SK-N-SH treated with all-trans-retinoic acid at 6 μM for 48 hours (cell line): Measurements from ENCODE around the gene ZDHHC4.
A peak's percentile ranks its signal among the peaks of the same experiment; 100 is the strongest.
"Not testable (repeated sequence)": the region's sequence is repeated elsewhere in the genome, so short reads cannot be mapped to it uniquely, and the experiment has no call there.

Experiments used
- ATAC-seq: fragments of 200-7000 bp; cut with Tn5 transposase; 3 replicates; pipeline ENCODE4 v1.9.1; 2020; ENCODE audit warnings: mild to moderate bottlenecking, moderate library complexity
- ARNTL ChIP-seq: fragments of 450-650 bp; formaldehyde crosslinking; IDR thresholded peaks from 2 replicates; pipeline ENCODE4 v1.5.0; 2020; ENCODE audit warnings: low read depth, mild to moderate bottlenecking, moderate library complexity, borderline replicate concordance
- BACH2 ChIP-seq: fragments of 250-450 bp; sonication (Bioruptor Pico); IDR thresholded peaks from 2 replicates; pipeline ENCODE4 v1.9.0; 2021; ENCODE audit warnings: mild to moderate bottlenecking, borderline replicate concordance
- CSDC2 ChIP-seq: fragments of 250-450 bp; sonication (Bioruptor Pico); IDR thresholded peaks from 2 replicates; pipeline ENCODE4 v1.5.0; 2020; ENCODE audit warnings: mild to moderate bottlenecking, moderate library complexity
- ESRRG ChIP-seq: fragments of 250-450 bp; sonication (Bioruptor Pico); IDR thresholded peaks from 2 replicates; pipeline ENCODE4 v1.6.1; 2021; ENCODE audit warnings: mild to moderate bottlenecking
- GLIS3 ChIP-seq: fragments of 250-450 bp; sonication (Bioruptor Pico); IDR thresholded peaks from 2 replicates; pipeline ENCODE4 v1.5.0; 2020; ENCODE audit warnings: mild to moderate bottlenecking, moderate library complexity
- ISL1 ChIP-seq: fragments of 250-450 bp; sonication (Bioruptor Pico); IDR thresholded peaks from 2 replicates; pipeline ENCODE4 v2.1.2; 2022; ENCODE audit warnings: mild to moderate bottlenecking, moderate library complexity
- PPARA ChIP-seq: fragments of 250-450 bp; sonication (Bioruptor Pico); IDR thresholded peaks from 2 replicates; pipeline ENCODE4 v1.5.0; 2020; ENCODE audit warnings: mild to moderate bottlenecking, borderline replicate concordance
- RARB ChIP-seq: fragments of 250-450 bp; sonication (Bioruptor Pico); IDR thresholded peaks from 2 replicates; pipeline ENCODE4 v1.8.0; 2021; ENCODE audit warnings: mild to moderate bottlenecking, moderate library complexity
- SNAI2 ChIP-seq: fragments of 250-450 bp; sonication (Bioruptor Pico); IDR thresholded peaks from 2 replicates; pipeline ENCODE4 v1.5.0; 2020; ENCODE audit warnings: mild to moderate bottlenecking, moderate library complexity
- TCF4 ChIP-seq: fragments of 250-450 bp; sonication (Bioruptor Pico); IDR thresholded peaks from 2 replicates; pipeline ENCODE4 v1.8.0; 2021; ENCODE audit warnings: mild to moderate bottlenecking, moderate library complexity, borderline replicate concordance
- TOX ChIP-seq: fragments of 250-450 bp; sonication (Bioruptor Pico); IDR thresholded peaks from 2 replicates; pipeline ENCODE4 v1.8.0; 2021; ENCODE audit warnings: mild to moderate bottlenecking, moderate library complexity, borderline replicate concordance
- ZC3H10 ChIP-seq: fragments of 250-450 bp; sonication (Bioruptor Pico); IDR thresholded peaks from 2 replicates; pipeline ENCODE4 v1.5.1; 2021; ENCODE audit warnings: mild to moderate bottlenecking, moderate library complexity
- ZFP3 ChIP-seq: fragments of 250-450 bp; sonication (Bioruptor Pico); IDR thresholded peaks from 2 replicates; pipeline ENCODE4 v1.5.0; 2020; ENCODE audit warnings: mild to moderate bottlenecking, moderate library complexity
- ZNF565 ChIP-seq: fragments of 450-650 bp; formaldehyde crosslinking; conservative IDR thresholded peaks from 2 replicates; pipeline ENCODE4 v1.5.0; 2020; ENCODE audit warnings: low read depth, mild to moderate bottlenecking, moderate library complexity
- ZNF70 ChIP-seq: fragments of 450-650 bp; formaldehyde crosslinking; IDR thresholded peaks from 2 replicates; pipeline ENCODE4 v1.5.0; 2020; ENCODE audit warnings: mild to moderate bottlenecking, moderate library complexity
- ZNF8 ChIP-seq: fragments of 450-650 bp; formaldehyde crosslinking; IDR thresholded peaks from 2 replicates; pipeline ENCODE4 v1.5.0; 2020; ENCODE audit warnings: mild to moderate bottlenecking, moderate library complexity
- TF ChIP-seq, protein P1 (sequence below): fragments of 250-450 bp; sonication (Bioruptor Pico); IDR thresholded peaks from 2 replicates; pipeline ENCODE4 v1.5.1; 2021; ENCODE audit warnings: mild to moderate bottlenecking, moderate library complexity
- TF ChIP-seq, protein P2 (sequence below): fragments of 250-450 bp; sonication (Bioruptor Pico); IDR thresholded peaks from 2 replicates; pipeline ENCODE4 v1.8.0; 2021; ENCODE audit warnings: low read depth, mild to moderate bottlenecking, moderate library complexity, borderline replicate concordance
- TF ChIP-seq, protein P3 (sequence below): fragments of 250-450 bp; sonication (Bioruptor Pico); IDR thresholded peaks from 2 replicates; pipeline ENCODE4 v1.5.0; 2020; ENCODE audit warnings: mild to moderate bottlenecking, moderate library complexity
- TF ChIP-seq, protein P4 (sequence below): fragments of 250-450 bp; sonication (Bioruptor Pico); IDR thresholded peaks from 2 replicates; pipeline ENCODE4 v1.5.1; 2020; ENCODE audit warnings: low read depth, mild to moderate bottlenecking, moderate library complexity
- TF ChIP-seq, protein P5 (sequence below): fragments of 250-450 bp; sonication (Bioruptor Pico); IDR thresholded peaks from 2 replicates; pipeline ENCODE4 v1.8.0; 2020; ENCODE audit warnings: mild to moderate bottlenecking, moderate library complexity, borderline replicate concordance

Gene ZDHHC4

DNA sequence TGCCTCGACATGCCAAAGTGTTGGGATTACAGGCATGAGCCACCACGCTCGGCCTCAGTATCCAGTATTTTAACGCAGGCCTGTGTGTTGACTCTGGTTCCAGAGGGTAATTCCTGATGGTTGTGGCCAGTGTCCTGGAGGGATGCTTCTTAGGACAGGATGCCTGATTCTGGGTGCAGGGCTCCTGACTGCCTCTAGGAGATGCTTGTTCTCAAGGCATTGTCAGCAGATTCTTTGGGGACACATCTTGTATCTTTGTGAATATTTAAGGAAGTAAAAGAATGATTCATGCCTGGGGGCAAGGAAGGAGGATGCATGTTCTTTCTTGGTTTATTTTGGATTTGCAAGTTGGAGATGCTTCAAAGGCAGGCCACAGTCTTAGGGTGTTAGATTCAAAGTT lies 2.2 kb downstream of the ZDHHC4 start (continued):
- TF ChIP-seq, protein P1, sequence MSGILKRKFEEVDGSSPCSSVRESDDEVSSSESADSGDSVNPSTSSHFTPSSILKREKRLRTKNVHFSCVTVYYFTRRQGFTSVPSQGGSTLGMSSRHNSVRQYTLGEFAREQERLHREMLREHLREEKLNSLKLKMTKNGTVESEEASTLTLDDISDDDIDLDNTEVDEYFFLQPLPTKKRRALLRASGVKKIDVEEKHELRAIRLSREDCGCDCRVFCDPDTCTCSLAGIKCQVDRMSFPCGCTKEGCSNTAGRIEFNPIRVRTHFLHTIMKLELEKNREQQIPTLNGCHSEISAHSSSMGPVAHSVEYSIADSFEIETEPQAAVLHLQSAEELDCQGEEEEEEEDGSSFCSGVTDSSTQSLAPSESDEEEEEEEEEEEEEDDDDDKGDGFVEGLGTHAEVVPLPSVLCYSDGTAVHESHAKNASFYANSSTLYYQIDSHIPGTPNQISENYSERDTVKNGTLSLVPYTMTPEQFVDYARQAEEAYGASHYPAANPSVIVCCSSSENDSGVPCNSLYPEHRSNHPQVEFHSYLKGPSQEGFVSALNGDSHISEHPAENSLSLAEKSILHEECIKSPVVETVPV (CRISPR knock-in tag) = no peak

DNA sequence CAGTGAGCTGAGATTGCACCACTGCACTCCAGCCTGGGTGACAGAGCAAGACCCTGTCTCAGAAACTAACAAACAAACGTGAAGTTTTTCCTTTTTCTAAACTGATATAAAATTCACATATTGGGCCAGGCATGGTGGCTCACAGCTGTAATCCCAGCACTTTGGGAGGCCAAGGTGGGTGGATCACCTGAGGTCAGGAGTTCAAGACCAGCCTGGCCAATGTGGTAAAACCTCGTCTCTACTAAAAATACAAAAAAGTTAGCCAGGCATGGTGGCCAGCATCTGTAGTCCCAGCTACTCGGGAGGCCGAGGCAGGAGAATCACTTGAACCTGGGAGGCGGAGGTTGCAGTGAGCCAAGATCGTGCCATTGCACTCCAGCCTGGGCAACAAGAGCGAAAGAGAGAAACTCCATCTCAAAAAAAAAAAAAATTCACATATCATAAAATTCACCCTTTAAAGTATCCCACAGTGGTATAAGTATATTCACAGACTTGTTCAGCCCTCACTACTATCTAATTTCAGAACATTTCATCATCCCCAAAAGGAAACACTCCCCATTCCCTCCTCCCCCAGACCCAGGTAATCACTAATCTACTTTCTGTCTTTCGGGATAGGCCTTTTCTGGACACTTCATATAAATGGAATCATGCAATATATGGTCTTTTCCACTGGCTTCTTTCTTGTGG lies 8.6 kb downstream of the ZDHHC4 start:
- not testable (repeated sequence) for ATAC-seq

DNA sequence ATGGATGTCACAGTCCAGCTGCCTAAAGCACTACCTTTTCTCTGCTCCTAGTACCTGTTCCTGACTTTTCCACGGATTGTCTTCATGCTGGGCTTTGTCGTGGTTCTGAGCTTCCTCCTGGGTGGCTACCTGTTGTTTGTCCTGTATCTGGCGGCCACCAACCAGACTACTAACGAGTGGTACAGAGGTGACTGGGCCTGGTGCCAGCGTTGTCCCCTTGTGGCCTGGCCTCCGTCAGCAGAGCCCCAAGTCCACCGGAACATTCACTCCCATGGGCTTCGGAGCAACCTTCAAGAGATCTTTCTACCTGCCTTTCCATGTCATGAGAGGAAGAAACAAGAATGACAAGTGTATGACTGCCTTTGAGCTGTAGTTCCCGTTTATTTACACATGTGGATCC lies 11.3 kb downstream of the ZDHHC4 start:
- no peak for ATAC-seq
- TF ChIP-seq TCF4 (CRISPR knock-in tag) (no peak), SNAI2 (CRISPR knock-in tag) (no peak), BACH2 (CRISPR knock-in tag) (no peak), ZNF8 (CRISPR knock-in tag) (no peak), ZNF70 (CRISPR knock-in tag) (no peak), TOX (CRISPR knock-in tag) (no peak), ZNF565 (no peak)
- TF ChIP-seq, protein P2, sequence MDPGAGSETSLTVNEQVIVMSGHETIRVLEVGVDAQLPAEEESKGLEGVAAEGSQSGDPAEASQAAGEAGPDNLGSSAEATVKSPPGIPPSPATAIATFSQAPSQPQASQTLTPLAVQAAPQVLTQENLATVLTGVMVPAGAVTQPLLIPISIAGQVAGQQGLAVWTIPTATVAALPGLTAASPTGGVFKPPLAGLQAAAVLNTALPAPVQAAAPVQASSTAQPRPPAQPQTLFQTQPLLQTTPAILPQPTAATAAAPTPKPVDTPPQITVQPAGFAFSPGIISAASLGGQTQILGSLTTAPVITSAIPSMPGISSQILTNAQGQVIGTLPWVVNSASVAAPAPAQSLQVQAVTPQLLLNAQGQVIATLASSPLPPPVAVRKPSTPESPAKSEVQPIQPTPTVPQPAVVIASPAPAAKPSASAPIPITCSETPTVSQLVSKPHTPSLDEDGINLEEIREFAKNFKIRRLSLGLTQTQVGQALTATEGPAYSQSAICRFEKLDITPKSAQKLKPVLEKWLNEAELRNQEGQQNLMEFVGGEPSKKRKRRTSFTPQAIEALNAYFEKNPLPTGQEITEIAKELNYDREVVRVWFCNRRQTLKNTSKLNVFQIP = no peak

DNA sequence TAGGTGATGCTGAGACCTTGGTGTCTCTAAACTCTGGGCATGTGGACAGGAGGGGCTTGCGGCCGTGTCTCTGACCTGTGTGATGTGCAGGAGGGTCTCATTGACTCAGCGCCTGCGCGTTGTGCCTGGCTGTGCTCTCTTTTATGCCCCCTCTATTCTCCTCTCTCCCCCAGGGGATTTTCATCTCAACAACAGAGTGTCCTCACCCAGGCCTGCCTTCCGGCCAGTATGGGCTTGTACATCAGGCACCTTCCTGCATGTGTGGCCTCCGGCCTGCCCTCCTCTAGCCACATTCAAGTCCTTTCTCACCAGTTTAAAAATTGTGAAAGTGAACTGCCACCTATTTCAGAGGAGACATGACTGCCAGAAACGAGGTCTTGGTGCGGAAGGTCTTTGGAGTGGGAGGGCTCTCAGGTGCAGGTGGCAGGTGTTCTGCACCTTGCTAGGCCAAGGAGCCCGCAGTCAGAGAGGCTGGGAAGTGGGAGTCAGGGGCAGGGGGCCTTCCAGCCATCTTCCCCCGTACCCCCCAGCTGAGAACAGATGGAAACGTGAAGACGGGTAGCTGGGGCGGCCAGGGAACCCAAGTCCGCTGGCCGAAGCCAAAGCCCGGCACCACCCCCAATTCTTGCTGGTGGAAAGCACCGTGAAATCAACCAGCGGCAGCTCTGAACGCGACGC lies 12.0 kb downstream of the ZDHHC4 start:
- TF ChIP-seq GLIS3 (0 out of 2 replicates have a peak, but pooled peaks have one; percentile 11), ARNTL (CRISPR knock-in tag) (no peak), ESRRG (peak; percentile 77; the same call in 1 of the 2 replicates)
- TF ChIP-seq, all 23 proteins: peak for 2
- ATAC-seq = no peak

DNA sequence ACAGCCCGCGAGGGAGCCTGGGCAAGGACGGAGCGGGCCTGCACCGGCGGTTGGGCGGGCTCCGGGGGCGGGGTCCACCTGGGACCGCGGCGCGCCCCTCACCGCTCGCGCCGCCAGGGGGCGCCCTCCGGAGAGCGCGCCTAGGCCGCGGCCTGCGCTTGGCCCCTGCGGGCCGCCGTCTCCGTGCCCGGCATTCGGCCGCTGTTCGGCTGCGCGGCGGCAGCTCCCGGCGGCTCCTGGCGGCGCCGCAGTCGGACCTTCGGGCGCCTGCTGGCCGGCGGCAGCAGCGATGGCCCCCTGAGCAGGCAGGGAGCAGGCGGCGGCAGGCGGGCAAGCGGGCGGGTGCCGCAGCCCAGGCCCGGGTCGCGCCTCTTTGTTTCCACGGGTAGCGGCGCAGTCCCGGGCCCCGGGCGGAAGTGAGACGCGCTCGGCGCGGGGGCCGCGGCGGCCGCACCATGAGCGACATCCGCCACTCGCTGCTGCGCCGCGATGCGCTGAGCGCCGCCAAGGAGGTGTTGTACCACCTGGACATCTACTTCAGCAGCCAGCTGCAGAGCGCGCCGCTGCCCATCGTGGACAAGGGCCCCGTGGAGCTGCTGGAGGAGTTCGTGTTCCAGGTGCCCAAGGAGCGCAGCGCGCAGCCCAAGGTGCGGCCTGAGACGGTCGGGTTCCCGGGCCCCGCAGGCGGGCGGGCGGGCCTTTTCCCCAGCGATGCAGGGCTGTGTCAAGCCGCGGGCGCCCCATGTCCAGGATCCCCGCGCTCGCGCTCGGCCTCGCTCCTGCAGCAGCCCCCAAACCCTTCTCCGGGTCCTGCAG lies 12.8 kb downstream of the ZDHHC4 start, which contains the start of gene INTS15:
Gene INTS15 (plus strand): TSS at position 193 of the 816 bp plus-strand sequence. CDS start 263 bp downstream, at position 456.
- ATAC-seq = peak; percentile 86
- TF ChIP-seq, protein P3, sequence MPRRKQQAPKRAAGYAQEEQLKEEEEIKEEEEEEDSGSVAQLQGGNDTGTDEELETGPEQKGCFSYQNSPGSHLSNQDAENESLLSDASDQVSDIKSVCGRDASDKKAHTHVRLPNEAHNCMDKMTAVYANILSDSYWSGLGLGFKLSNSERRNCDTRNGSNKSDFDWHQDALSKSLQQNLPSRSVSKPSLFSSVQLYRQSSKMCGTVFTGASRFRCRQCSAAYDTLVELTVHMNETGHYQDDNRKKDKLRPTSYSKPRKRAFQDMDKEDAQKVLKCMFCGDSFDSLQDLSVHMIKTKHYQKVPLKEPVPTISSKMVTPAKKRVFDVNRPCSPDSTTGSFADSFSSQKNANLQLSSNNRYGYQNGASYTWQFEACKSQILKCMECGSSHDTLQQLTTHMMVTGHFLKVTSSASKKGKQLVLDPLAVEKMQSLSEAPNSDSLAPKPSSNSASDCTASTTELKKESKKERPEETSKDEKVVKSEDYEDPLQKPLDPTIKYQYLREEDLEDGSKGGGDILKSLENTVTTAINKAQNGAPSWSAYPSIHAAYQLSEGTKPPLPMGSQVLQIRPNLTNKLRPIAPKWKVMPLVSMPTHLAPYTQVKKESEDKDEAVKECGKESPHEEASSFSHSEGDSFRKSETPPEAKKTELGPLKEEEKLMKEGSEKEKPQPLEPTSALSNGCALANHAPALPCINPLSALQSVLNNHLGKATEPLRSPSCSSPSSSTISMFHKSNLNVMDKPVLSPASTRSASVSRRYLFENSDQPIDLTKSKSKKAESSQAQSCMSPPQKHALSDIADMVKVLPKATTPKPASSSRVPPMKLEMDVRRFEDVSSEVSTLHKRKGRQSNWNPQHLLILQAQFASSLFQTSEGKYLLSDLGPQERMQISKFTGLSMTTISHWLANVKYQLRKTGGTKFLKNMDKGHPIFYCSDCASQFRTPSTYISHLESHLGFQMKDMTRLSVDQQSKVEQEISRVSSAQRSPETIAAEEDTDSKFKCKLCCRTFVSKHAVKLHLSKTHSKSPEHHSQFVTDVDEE (CRISPR knock-in tag) = no peak
- TF ChIP-seq, protein P4, sequence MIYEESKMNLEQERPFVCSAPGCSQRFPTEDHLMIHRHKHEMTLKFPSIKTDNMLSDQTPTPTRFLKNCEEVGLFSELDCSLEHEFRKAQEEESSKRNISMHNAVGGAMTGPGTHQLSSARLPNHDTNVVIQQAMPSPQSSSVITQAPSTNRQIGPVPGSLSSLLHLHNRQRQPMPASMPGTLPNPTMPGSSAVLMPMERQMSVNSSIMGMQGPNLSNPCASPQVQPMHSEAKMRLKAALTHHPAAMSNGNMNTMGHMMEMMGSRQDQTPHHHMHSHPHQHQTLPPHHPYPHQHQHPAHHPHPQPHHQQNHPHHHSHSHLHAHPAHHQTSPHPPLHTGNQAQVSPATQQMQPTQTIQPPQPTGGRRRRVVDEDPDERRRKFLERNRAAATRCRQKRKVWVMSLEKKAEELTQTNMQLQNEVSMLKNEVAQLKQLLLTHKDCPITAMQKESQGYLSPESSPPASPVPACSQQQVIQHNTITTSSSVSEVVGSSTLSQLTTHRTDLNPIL (CRISPR knock-in tag) = no peak
- TF ChIP-seq, protein P5, sequence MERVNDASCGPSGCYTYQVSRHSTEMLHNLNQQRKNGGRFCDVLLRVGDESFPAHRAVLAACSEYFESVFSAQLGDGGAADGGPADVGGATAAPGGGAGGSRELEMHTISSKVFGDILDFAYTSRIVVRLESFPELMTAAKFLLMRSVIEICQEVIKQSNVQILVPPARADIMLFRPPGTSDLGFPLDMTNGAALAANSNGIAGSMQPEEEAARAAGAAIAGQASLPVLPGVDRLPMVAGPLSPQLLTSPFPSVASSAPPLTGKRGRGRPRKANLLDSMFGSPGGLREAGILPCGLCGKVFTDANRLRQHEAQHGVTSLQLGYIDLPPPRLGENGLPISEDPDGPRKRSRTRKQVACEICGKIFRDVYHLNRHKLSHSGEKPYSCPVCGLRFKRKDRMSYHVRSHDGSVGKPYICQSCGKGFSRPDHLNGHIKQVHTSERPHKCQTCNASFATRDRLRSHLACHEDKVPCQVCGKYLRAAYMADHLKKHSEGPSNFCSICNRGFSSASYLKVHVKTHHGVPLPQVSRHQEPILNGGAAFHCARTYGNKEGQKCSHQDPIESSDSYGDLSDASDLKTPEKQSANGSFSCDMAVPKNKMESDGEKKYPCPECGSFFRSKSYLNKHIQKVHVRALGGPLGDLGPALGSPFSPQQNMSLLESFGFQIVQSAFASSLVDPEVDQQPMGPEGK (CRISPR knock-in tag) = no peak
- no peak for TF ChIP-seq TCF4 (CRISPR knock-in tag)
- TF ChIP-seq TOX (CRISPR knock-in tag) = no peak
- TF ChIP-seq GLIS3 = no peak
- no peak for TF ChIP-seq ZNF70 (CRISPR knock-in tag)
- TF ChIP-seq, protein P2 = no peak
- no peak for TF ChIP-seq ISL1 (CRISPR knock-in tag)
- TF ChIP-seq ZNF565 = no peak
- no peak for TF ChIP-seq ESRRG
- 0 out of 2 replicates have a peak, but pooled peaks have one; percentile 48 for TF ChIP-seq ZC3H10 (CRISPR knock-in tag)
- no peak; the same call in 1 of the 2 replicates for TF ChIP-seq SNAI2 (CRISPR knock-in tag)
- TF ChIP-seq ZFP3 = no peak
- 0 out of 2 replicates have a peak, but pooled peaks have one; percentile 46 for TF ChIP-seq CSDC2 (CRISPR knock-in tag)
- no peak for TF ChIP-seq ZNF8 (CRISPR knock-in tag)
- TF ChIP-seq PPARA = peak; percentile 32; the same call in 1 of the 2 replicates
- no peak for TF ChIP-seq RARB
